Type B pancreatic cell (in vitro differentiated cells): ENCODE results near the gene XPO5. TPM values are rescaled to one million over a fixed set of nuclear protein-coding genes. Genes with fewer than 3 reads are reported as not detected.

ENCODE experiments used
- DNase-seq: peaks from one replicate; pipeline ENCODE4 v3.0.0; 2021; ENCODE audit warnings: mixed read lengths; ENCODE audit not compliant: unreplicated experiment; ENCODE audit errors: extremely low spot score
- H3K27ac Mint-ChIP-seq: 2 replicates; pipeline ENCODE4 v1.8.0; 2021; ENCODE audit warnings: mild to moderate bottlenecking, mixed read lengths
- H3K27me3 Mint-ChIP-seq: 2 replicates; pipeline ENCODE4 v1.8.0; 2021; ENCODE audit warnings: mixed read lengths
- H3K36me3 Mint-ChIP-seq: 2 replicates; pipeline ENCODE4 v1.8.0; 2021; ENCODE audit warnings: mixed read lengths
- H3K4me1 Mint-ChIP-seq: one replicate; pipeline ENCODE4 v1.8.0; 2021; ENCODE audit warnings: mixed read lengths; ENCODE audit not compliant: unreplicated experiment
- H3K4me3 Mint-ChIP-seq: 2 replicates; pipeline ENCODE4 v1.8.0; 2021; ENCODE audit warnings: mild to moderate bottlenecking, mixed read lengths
- H3K9me3 Mint-ChIP-seq: 2 replicates; pipeline ENCODE4 v1.8.0; 2021; ENCODE audit warnings: mixed read lengths
- CTCF ChIP-seq: fragments of 200-600 bp; sonication (generic); conservative IDR thresholded peaks from 2 replicates; pipeline ENCODE4 v1.5.0; 2021; ENCODE audit warnings: antibody characterized with exemption, mild to moderate bottlenecking
- total RNA-seq: library from RNA; stranded (reverse); gene quantifications from 2 replicates; pipeline ENCODE4 v1.2.1, GENCODE V29; 2021; ENCODE audit warnings: low replicate concordance

XPO5 gene
- total RNA-seq, 1 donor from 2014 or later: 61.1 TPM

GRCh38 chr6:43493833-43494232, 82.0 kb downstream of the XPO5 start:
- Mint-ChIP-seq H3K27ac (peak overlapping the region; percentile 72), H3K4me3 (no peak overlapping the region)

GRCh38 chr6:43493230-43493629, 82.6 kb downstream of the XPO5 start:
- Mint-ChIP-seq H3K4me1 (peaks cover 35% of the 10 kb centered on the region), H3K36me3 (no peaks in the 10 kb centered on the region), H3K4me3 (no peak overlapping the region), H3K9me3 (no peaks in the 10 kb centered on the region), H3K27me3 (no peaks in the 10 kb centered on the region), H3K27ac (peak overlapping the region; percentile 24)
- no peak for DNase-seq
- no peak for TF ChIP-seq CTCF

More at GRCh38 chr6:43493833-43494232, 82.0 kb downstream of the XPO5 start:
- Mint-ChIP-seq H3K9me3 (no peaks in the 10 kb centered on the region), H3K36me3 (no peaks in the 10 kb centered on the region), H3K4me1 (peaks cover 30% of the 10 kb centered on the region), H3K27me3 (no peaks in the 10 kb centered on the region)
- TF ChIP-seq CTCF: no peak
- no peak for DNase-seq

- Mint-ChIP-seq H3K36me3 (no peaks in the 10 kb centered on the region), H3K4me3 (no peak overlapping the region), H3K9me3 (no peaks in the 10 kb centered on the region), H3K27me3 (no peaks in the 10 kb centered on the region), H3K4me1 (peaks cover 37% of the 10 kb centered on the region), H3K27ac (no peak overlapping the region)
- no peak for TF ChIP-seq CTCF
- no peak for DNase-seq
Measured at GRCh38 chr6:43492673-43493072, 83.2 kb downstream of the XPO5 start.

- no peak overlapping the region for H3K27ac Mint-ChIP-seq
- no peak for DNase-seq
- H3K9me3 Mint-ChIP-seq: no peaks in the 10 kb centered on the region
- H3K4me3 Mint-ChIP-seq: no peak overlapping the region
- no peak for TF ChIP-seq CTCF
- H3K36me3 Mint-ChIP-seq: no peaks in the 10 kb centered on the region
- H3K27me3 Mint-ChIP-seq: no peaks in the 10 kb centered on the region
- H3K4me1 Mint-ChIP-seq: peaks cover 37% of the 10 kb centered on the region
Measured at GRCh38 chr6:43491750-43492661, 83.8 kb downstream of the XPO5 start.

GRCh38 chr6:43490523-43490939, 85.3 kb downstream of the XPO5 start:
- Mint-ChIP-seq H3K27ac (no peak overlapping the region), H3K27me3 (no peaks in the 10 kb centered on the region), H3K4me1 (peaks cover 34% of the 10 kb centered on the region), H3K36me3 (no peaks in the 10 kb centered on the region), H3K9me3 (no peaks in the 10 kb centered on the region), H3K4me3 (no peak overlapping the region)
- DNase-seq: no peak
- TF ChIP-seq CTCF: no peak
